Activated naive CD8-positive, alpha-beta T cell treated with anti-CD3 and anti-CD28 coated beads, Interleukin-2, amount 50 U/mL, for 16 hours (primary cell): ENCODE measurements around the gene NRN1L.
"Not testable (repeated sequence)": the region's sequence is repeated elsewhere in the genome, so short reads cannot be mapped to it uniquely, and the experiment has no call there.

Experiments used
- DNase-seq: peaks from one replicate; pipeline ENCODE4 v3.0.0-alpha.2; 2020; ENCODE audit warnings: low read depth, low spot score

The NRN1L gene

DNA sequence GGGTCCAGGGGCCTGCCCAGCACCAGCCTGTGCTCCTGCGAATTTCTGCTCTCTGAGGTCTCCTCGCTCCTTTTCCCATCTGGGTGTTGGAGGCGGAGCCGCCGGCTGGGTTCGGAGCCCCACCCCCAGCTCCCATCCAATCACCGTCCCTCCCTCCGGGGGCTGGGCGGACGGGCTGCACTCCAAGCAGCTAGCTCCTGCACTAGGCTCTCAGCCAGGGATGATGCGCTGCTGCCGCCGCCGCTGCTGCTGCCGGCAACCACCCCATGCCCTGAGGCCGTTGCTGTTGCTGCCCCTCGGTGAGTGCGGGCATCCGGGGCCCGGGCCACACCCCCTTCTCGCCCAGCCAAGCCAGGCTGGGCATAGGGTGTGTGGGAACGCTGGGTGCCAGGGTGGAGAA is at the start of gene NRN1L:
Gene NRN1L, plus strand, starts transcription at position 202 of the 400 bp plus-strand sequence. Its CDS starts 19 bp downstream, at position 221.
- no peak for DNase-seq

DNA sequence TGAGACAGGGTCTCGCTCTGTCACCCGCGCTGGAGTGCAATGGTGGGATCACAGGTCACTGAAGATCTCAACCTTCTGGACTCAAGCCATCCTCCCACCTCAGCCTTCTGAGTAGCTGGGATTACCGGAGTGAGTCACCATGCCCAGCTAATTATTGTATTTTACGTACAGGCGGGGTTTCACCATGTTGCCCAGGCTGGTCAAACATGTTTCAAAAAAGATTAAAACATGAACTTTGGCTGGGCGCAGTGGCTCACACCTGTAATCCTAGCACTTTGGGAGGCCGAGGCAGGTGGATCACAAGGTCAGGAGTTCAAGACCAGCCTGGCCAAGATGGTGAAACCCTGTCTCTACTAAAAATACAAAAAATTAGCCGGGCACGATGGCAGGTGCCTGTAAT is 47.5 kb upstream of the NRN1L start:
- DNase-seq = not testable (repeated sequence)

DNA sequence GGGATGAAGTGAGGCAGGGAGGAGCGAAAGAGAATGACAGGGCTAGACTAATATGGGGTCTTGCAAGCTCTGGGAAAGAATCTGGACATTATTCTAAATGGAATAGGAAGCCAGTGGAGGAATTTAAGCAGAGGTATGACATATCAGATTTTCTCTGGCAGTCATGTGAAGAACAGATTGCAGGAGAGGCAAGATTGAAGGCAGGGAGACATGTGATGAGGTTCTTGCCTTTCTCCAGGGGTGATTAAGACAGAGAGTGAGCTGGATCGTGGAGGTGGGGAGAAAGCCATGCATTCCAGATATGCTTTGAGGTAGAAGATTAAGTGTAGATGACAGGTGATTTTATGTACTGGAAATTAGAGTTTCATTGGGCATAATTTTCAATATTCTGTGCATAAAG is 46.9 kb upstream of the NRN1L start:
- DNase-seq = no peak

DNA sequence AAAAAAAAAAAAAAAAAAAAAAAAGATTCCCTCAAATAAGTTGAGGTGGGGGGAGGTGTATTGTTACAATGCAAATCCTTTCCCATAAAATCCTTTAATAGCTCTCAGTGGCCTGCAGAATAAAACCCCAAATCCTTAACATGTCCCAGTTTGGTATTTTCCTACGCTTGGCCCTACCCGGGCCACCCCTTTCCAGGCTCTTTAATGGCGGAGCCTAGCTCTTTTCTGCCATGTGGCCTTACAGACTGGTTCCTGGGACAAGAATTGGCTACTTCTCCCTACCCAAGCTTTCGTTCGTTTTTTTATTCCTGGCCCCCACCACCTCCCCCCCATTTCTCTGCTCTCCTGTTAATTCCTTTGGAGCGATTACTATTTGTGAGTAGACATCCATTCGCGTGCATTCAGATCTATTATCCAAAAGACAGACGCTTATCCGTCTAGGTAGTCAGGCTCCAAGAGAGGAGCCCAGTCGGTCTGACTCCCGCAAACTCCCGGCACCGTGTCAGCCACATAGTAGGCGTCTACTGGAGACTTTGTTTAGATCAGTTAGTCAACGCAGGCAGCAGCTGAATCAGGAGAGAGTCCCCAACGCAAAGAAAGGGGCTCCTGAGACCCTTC is 43.4 kb upstream of the NRN1L start:
- DNase-seq = no peak

DNA sequence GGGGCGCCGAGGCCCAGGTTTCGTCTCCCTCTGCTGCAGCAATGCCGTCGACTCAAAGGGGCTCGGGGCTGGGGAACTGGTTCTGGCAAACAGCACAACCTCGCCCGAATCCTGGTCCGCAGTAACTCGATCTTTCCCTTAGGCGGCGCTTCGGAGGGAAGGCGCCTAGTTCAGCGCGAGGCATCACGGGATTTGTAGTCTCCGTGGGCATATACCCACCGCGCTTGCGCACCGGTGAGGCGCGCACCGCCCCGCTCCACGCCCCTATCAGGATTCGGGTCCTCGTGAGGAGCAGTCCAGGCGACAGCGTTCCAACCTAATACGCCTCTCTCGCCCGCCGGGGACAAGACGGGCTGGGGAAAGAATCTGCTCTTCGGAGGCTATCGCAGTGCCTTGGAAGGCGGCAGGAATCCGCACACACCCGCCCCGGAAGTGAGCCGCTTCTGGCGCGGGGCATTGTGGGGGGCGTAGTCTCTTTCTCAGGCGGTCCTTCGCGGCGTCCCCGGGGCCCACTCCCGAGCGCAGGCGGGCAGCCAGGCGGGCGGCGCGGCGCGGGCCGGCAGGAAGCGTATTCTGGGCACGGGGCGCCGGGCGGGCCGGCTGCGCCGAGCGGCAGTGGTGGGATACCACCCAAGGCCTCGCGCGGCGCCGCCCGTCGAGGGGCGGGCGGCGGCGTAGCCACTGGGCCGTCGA is 42.7 kb upstream of the NRN1L start, which contains the start of gene THAP11:
Gene THAP11, plus strand, starts transcription at position 505 of the 693 bp plus-strand sequence. CDS start 235 bp downstream, outside the sequence.
- DNase-seq = peak; percentile 81

DNA sequence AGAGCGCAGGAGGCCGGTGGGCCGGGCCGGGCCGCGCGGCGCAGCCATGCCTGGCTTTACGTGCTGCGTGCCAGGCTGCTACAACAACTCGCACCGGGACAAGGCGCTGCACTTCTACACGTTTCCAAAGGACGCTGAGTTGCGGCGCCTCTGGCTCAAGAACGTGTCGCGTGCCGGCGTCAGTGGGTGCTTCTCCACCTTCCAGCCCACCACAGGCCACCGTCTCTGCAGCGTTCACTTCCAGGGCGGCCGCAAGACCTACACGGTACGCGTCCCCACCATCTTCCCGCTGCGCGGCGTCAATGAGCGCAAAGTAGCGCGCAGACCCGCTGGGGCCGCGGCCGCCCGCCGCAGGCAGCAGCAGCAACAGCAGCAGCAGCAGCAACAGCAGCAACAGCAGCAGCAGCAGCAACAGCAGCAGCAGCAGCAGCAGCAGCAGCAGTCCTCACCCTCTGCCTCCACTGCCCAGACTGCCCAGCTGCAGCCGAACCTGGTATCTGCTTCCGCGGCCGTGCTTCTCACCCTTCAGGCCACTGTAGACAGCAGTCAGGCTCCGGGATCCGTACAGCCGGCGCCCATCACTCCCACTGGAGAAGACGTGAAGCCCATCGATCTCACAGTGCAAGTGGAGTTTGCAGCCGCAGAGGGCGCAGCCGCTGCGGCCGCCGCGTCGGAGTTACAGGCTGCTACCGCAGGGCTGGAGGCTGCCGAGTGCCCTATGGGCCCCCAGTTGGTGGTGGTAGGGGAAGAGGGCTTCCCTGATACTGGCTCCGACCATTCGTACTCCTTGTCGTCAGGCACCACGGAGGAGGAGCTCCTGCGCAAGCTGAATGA is 42.0 kb upstream of the NRN1L start:
- peak; percentile 14 for DNase-seq

DNA sequence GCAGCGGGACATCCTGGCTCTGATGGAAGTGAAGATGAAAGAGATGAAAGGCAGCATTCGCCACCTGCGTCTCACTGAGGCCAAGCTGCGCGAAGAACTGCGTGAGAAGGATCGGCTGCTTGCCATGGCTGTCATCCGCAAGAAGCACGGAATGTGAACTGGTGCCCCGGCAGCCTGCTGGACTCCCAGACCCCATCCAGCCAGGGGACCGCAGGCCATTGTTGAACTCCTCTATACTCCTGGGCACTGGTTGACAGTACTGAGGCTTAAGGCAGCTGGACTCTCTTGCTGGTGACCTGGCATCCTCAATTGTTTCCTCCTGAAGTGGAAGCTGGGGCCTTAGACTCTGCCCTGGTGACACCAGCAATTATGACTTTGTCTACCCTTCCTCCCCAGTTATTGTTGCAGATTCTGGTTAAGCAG is 41.3 kb upstream of the NRN1L start:
- no peak for DNase-seq

DNA sequence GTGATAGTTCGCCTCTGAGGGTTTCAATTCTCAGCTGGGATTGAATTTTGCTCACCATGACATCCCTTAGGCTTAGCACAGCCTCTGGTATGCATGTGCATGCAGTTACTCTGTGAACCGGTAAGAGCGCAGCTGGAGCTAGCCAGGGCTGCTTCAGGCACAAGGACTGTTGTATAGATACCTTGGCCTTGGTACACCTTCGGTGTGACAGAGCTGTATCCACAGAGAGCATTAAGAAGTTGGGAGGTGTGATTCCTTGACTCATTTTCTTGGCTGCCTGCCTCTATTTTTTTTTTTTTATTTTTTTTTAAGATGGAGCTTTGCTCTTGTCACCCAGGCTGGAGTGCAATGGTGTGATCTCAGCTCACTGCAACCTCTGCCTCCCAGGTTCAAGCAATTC is 40.2 kb upstream of the NRN1L start:
- DNase-seq = no peak

DNA sequence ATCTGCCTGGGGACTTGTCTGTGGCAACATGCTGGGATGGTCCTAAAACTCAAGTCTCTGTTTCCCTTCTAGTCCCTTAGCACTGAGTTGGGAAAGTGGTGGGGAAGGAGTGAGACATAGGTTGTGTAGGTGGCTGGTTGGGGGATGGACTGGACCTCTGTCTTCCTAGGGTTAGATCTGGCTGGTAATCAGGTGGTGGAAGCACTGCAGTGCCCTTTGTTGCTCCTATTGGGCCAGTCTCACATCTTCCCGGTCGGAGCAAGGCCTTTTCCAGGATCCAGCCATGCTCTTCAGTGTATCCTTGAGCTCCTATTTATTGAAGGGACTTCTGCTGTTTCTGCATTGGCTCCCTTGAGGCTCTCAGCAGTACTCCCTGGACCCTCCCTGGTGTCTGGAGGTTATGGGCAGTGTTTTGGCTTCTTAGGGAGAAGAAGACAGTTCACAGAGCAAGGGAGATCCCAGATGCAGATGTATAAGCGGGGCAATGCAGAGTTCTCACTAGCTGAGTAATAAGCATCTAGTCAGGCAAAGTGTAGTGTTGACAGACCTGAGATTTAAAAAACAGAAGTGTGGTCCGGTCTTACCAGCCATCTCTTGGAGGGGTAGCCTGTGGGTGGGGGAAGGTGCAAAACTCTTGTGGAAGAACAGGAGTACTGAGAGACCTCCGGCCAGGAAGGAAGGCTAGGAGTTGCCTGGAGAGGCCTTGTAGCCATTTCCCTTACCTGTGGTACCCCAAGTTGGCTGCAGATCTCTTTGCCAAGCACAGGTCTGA is 39.2 kb upstream of the NRN1L start:
- no peak for DNase-seq

DNA sequence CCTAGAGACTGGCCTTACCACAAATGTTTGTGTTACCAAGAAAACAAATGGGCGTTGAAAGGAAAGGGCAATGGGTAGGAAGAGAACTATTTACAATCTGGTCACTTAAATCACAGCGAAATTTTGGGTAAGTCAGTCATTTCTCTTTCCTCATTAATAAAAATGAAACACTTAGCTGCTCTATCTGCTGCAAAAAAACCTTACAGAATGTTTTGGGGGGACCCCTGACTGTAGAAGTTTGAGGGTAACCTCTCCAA is 38.7 kb upstream of the NRN1L start:
- no peak for DNase-seq

DNA sequence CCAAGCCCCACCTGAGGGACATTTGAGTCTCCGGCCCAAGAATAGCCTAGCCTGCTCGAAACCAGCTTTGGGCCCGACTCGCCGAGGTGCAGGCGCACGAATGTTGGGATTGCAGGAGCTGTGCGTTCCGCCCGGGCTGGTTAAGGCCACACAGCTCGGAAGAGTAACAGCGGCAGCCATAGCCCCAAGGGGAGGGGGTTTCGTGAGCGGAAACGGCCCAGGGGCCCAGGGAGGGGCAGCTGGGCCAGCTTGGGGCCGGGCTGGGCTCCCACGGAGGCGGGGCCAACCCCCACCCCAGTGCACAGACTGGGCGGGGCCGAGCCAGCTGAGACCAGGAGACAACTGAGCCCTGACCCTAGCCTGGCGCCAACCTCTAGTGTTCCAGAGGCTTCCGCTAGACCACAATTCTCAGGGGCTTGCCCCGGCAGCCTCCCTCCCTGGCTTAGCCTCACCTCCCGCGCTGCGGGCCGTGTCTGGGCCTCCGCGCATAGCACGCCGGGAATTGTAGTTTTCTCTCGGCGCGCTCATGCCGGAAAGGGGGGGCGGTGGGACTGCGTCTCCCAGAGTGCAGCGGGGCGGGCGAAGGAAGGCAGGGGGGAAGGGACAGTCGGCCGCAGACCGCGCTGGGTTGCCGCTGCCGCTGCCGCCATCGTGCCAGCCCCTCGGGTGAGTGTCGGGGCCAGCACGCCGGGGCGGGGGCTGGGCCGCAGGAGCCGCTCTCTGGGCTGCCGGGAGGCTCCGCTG is 38.2 kb upstream of the NRN1L start, which contains the start of gene NUTF2:
Gene NUTF2, plus strand, starts transcription at position 614 of the 744 bp plus-strand sequence. CDS start 18,198 bp downstream, outside the sequence.
- peak; percentile 93 for DNase-seq

DNA sequence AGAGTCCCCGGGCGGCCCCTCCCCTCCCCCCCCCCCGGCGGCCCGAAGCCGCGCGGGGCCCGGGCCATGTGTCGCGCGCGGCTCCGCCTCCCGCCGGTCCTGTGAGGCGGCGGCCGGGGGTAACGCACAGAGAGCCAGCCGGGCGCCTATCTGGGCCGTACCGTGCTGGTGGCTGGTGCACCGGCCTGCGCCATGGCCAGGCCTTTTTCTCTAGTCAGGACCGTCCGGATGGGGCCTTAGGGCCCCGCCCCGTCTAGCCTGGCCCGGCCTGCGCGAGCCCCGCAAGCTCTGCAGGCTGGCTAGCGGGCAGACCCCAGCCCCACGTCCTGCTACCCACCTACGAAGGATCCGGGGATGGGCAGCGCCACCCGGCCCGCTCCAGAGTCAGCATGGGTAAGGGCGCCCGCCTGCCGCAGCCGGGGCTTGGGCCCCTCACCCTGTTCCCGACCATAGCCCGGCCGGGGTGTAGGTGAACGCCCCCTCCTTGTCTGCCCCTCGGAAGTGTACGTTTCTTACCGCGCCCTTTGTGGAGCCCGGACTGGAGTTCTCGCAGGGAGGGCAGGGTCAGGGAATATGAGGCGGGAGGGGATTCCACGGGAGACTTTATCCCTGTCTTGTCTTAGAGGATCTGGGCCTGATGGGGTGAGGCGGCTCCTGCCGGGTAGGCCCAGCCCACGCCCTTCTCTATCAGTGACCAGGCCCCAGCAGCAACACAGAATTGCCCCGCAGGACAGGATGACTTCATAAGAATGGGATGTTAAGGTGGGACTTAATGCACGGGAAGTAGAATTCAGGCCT is 37.4 kb upstream of the NRN1L start, which contains the start of gene CENPT:
Gene CENPT, minus strand, starts transcription at position 630 of the 798 bp plus-strand sequence. CDS start 13,834 bp downstream, outside the sequence.
- no peak for DNase-seq

DNA sequence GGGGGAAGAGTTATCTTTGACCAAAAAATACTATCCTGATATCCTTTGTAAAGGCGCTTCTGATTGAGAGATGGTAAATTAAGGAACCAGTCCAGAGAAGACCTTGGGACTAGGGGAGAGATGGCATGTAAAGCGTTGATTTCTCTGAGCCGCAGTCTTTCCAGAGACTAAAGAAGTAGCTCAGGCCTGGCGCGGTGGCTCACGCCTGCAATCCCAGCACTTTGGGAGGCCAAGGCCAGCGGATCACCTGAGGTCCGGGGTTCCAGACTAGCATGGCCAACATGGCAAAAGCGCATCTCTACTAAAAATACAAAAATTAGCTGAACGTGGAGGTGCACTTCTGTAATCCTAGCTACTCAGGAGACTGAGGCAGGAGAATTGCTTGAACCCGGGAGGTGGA is 36.6 kb upstream of the NRN1L start:
- DNase-seq = no peak

DNA sequence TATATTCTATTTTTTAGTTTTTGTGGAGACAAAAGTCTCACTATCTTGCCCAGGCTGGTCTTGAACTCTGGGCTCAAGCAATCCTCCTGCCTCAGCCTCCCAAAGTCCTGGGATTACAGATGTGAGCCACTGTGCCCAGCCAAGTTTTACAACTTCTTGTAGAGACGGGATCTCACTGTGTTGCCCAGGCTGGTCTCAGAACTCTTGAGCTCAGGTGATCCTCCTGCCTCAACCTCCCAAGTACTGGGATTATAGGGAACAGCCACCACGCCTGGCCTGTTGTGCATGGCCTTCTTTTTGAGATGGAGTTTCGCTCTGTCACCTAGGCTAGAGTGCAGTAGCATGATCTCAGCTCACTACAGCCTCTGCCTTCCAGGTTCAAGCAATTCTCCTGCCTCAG is 31.0 kb upstream of the NRN1L start:
- no peak for DNase-seq

DNA sequence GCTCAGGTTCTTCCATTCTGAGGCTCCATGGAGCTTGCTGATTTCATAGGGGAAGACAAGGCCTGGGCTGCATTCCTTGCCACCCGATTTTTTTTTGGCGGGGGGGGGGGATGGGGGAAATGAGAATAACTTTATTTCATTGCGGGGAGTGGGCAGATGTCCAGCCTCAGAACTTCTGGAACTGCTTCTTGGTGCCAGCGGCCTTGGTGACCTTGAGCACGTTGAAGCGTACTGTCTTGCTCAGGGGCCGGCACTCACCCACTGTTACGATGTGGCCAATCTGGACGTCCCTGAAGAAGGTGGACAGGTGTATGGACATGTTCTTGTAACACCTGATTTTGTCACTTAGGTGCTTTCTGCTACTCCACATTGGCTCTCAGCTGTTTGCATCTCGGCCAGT is 28.9 kb upstream of the NRN1L start:
- DNase-seq = no peak

DNA sequence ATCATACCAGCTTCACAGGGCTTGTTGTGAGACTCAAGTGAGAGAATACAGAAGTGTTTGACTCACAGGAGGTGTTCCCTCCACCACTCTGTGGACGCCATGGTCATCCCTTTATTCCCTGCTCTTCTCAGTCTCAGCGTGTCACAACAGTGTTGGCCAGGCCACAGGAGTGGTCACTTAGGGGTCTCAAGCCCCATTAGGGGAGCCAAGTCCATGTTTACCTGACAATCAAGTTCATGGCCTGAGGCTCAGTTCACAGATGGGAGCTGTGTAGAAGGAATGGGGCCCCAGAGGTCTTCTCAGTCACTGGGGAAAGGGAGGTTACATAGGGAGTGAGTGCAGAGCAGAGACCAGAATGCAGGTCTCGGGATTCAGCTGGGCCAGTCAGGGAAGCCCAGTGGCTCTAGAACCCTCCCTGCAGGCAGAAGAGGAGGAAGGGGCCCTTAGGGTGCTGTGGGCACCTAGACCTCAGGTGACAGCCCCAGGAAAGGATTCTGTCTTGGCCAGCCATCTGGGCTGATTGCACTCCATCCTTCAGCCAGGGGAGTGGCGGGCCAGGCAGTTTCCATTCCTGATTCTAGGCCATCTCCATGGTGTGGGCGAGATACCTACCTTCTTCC is 27.6 kb upstream of the NRN1L start:
- no peak for DNase-seq

DNA sequence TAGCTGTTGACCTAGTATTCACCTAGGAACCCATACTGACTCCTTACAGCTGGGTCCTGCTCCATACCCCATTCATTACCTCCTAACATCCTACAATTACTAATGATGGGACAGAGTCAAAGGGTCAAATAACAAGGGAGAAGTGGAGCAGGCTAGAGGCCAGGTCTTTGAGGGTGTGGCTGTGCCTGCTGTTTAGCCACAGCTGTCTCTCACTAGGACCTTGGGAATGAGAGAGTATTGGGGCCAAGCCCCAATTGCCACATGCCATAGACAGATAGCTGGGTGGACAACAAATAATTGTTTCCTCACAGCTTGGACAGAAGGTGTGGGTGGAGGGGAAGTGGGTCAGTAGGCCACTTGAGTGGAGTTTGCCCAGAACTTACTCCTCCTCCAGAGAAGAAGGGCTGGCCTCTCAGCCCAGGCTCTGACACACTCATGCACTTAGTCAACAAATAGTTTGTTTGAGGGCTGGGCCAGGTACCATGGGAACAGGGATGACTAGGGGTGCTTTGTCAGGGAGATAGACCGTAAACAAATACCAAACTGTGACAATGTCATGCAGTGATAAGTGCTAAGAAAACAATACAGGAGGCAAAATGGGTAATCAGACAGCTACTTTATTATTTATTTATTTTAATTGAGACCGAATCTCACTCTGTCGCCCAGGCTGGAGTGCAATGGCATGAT is 27.0 kb upstream of the NRN1L start:
- no peak for DNase-seq

DNA sequence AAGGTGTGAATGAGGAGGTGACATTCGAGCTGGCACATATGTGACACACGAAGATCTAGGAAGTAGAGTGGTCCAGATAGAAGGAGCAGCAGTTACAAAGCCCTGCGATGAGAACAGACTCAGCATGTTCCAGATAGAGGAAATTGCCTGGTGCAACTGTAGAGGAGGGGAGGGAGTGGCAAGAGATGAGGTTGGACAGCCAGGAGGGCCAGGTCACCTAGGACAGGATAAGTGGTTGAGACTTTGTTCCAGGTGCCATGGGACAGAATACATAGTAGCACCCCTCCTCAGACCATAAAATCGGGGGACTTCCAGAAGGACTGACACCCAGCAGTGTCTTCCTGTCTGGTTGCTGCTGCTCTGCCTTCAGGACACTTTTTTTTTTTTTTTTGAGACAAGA is 26.2 kb upstream of the NRN1L start:
- no peak for DNase-seq
